Breast epithelium (tissue), 4 donors: Measurements from ENCODE around the gene ODAD4. TPM values are rescaled to one million over a fixed set of nuclear protein-coding genes. Genes with fewer than 3 reads are reported as not detected.

Experiments used
- DNase-seq, 2 donors: peaks; one replicate each; pipeline ENCODE4 v3.0.0-alpha.2; 2019; ENCODE audit warnings: low spot score in 2 of 2
- H3K27ac ChIP-seq, 2 donors: fragments of 200-600 bp; sonication (generic) in 1 of 2; one replicate each; pipeline ENCODE4 v1.5.1; 2016 to 2019; ENCODE audit warnings: mild to moderate bottlenecking in 1 of 2
- H3K27me3 ChIP-seq, 2 donors: fragments of 200-600 bp; sonication (generic) in 1 of 2; one replicate each; pipeline versions ENCODE4 v1.5.1 to v1.6.0; 2017 to 2019; ENCODE audit warnings: control low read depth in 1 of 2, mild to moderate bottlenecking in 1 of 2
- H3K36me3 ChIP-seq: fragments of 200-600 bp; one replicate; pipeline ENCODE4 v1.5.1; 2019
- H3K4me1 ChIP-seq, 2 donors: fragments of 200-600 bp; sonication (generic); one replicate each; pipeline ENCODE4 v1.5.1; 2016 to 2019; ENCODE audit warnings: control low read depth in 1 of 2
- H3K4me3 ChIP-seq, 3 donors: fragments of 200-600 bp; sonication (generic); 1 replicate in 2 of 3; 2 replicates in 1 of 3; pipeline ENCODE4 v1.5.1; 2016 to 2019; ENCODE audit warnings: mild to moderate bottlenecking in 3 of 3, moderate library complexity in 2 of 3
- H3K9me3 ChIP-seq, 2 donors: fragments of 200-600 bp; sonication (generic) in 1 of 2; one replicate each; pipeline ENCODE4 v1.5.1; 2016 to 2019; ENCODE audit warnings: control low read depth in 1 of 2
- POLR2A ChIP-seq: fragments of 450-650 bp; IDR thresholded peaks from one replicate; pipeline ENCODE4 v1.6.1; 2016; ENCODE audit warnings: antibody characterized with exemption, mild to moderate bottlenecking, moderate library complexity
- POLR2AphosphoS5 ChIP-seq, 3 donors: sonication (generic); formaldehyde crosslinking; IDR thresholded peaks; one replicate each; pipeline ENCODE4 v1.6.1; 2017; ENCODE audit warnings: antibody characterized with exemption in 3 of 3
- intact Hi-C: fragments of 100-400 bp; cut with DNase I; formaldehyde crosslinking; loops from one replicate; pipeline ENCODE4 v1.15.1; 2023; ENCODE audit warnings: low total_unique reads
- total RNA-seq, 3 donors: library from RNA; depleted of rRNA; stranded (reverse); fragments of >200 nt; gene quantifications; one replicate each; pipeline ENCODE4 v1.1.0, GENCODE V29; 2016
- TF ChIP-seq, protein P1 (sequence below), 3 donors: fragments of 450-650 bp; IDR thresholded peaks; one replicate each; pipeline ENCODE4 v1.5.1; 2016 to 2017; ENCODE audit warnings: antibody characterized with exemption in 3 of 3, mild to moderate bottlenecking in 3 of 3, moderate library complexity in 3 of 3

ODAD4 gene
- total RNA-seq, 3 donors from 2014 or later = 0.48 to 3.2 (median 1.6) TPM

DNA sequence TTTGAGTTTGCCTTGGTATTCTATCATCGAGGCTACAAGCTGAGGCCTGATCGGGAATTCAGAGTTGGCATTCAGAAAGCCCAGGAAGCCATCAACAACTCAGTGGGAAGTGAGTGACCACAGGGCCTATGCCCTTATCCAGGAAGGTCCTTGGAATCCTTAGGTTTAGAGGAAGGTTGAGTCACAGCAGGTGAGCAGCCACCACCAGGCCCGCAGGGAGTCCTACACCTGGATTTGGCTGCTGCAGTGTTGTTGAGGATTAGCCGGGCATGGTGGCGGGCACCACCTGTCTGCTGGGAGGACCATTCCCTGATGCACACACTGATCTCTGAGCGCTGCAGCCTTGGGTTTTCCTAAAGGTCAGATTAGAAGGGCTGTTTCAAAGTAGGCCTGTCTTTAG, 5.2 kb downstream of the ODAD4 start:
- no peak overlapping the region for H3K4me3 ChIP-seq
- H3K4me1 ChIP-seq = no peaks in the 10 kb centered on the region
- no peaks in the 10 kb centered on the region for H3K9me3 ChIP-seq
- H3K36me3 ChIP-seq = no peaks in the 10 kb centered on the region
- TF ChIP-seq POLR2AphosphoS5 (IDR thresholded peaks at IDR 0.05) (no peak), POLR2A (no peak)
- TF ChIP-seq, protein P1, sequence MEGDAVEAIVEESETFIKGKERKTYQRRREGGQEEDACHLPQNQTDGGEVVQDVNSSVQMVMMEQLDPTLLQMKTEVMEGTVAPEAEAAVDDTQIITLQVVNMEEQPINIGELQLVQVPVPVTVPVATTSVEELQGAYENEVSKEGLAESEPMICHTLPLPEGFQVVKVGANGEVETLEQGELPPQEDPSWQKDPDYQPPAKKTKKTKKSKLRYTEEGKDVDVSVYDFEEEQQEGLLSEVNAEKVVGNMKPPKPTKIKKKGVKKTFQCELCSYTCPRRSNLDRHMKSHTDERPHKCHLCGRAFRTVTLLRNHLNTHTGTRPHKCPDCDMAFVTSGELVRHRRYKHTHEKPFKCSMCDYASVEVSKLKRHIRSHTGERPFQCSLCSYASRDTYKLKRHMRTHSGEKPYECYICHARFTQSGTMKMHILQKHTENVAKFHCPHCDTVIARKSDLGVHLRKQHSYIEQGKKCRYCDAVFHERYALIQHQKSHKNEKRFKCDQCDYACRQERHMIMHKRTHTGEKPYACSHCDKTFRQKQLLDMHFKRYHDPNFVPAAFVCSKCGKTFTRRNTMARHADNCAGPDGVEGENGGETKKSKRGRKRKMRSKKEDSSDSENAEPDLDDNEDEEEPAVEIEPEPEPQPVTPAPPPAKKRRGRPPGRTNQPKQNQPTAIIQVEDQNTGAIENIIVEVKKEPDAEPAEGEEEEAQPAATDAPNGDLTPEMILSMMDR (IDR thresholded peaks at IDR 0.05) = no peak
- DNase-seq = no peak
- H3K27me3 ChIP-seq = no peaks in the 10 kb centered on the region
- intact Hi-C loops = no loop called here
- H3K27ac ChIP-seq = no peak overlapping the region

DNA sequence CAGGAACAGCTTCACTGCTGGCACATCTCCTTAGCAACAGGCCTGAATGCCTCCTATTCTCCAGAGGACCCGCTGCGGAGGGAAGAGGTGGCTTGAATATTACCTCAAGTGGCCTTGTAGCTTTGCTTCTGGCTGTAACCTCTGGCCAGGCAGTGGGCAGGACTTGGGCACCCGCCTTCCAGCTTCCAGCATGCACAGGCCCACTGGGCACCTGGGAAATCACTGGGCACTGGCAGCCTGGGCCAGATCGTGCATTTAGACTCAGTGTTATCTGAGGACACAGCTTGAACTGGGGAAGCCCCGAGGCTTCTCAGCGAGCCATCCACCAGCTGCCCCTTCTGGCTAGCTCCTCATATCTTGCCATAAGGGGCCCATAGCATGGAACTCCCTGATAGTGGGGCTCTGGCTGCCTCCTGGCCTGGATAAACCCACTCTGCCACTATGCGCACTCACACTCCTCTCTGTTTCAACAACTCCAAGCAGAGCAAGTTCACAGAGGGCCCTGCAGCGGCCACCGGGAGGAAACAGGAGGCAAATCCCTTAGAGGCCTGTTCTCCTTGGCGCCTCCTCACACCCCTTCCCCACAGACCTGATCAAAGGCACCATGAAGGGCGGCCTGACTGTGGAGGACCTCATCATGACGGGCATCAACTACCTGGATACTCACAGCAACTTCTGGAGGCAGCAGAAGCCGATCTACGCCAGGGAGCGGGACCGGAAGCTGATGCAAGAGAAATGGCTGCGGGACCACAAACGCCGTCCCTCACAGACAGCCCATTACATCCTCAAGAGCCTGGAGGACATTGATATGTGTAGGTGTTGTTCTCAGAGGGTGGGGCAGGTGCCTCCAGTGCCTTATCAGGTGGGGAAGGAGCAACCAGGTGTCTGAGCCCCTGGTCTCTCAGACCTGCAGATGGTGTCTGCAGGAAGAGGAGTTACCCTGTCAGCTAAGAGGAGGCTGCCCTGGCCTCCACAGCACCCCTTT, 7.8 kb downstream of the ODAD4 start:
- no peak for DNase-seq
- no peak overlapping the region for H3K27ac ChIP-seq
- intact Hi-C loops = no loop called here
- no peak overlapping the region for H3K4me3 ChIP-seq
- TF ChIP-seq, protein P1 (IDR thresholded peaks at IDR 0.05) = no peak
- no peak for TF ChIP-seq POLR2AphosphoS5 (IDR thresholded peaks at IDR 0.05)
- no peak for TF ChIP-seq POLR2A
- H3K36me3 ChIP-seq = no peaks in the 10 kb centered on the region
- H3K27me3 ChIP-seq = no peaks in the 10 kb centered on the region
- H3K4me1 ChIP-seq = no peaks in the 10 kb centered on the region
- no peaks in the 10 kb centered on the region for H3K9me3 ChIP-seq

DNA sequence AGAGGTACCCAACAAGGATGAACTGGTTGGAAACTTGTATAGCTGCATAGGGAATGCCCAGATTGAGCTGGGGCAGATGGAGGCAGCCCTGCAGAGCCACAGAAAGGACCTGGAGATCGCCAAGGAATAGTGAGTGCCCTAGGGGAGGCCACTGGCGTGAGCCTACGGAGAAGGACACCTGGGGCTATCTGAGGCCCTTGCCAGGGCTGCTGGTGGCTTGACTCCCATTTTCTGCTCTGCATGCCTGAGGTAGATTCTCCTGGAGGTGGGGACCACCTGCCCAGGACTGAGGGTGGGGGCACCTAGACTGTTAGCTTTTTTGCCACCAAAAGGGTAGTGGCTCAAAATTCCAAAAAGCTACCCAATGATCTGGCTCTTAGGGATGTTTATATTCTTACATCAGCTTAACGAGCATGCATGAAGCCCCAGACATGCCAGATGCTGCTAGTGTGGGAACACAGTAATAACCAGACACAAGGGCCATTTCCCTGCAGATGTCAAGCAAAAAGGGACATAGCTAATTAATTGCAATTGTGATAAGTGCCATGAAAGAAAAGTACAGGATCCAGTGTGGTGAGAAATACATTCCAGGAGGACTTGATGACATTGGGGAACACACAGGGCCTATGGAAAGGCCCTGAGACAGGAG, 8.8 kb downstream of the ODAD4 start:
- no peak for TF ChIP-seq POLR2AphosphoS5 (IDR thresholded peaks at IDR 0.05)
- TF ChIP-seq POLR2A = no peak
- TF ChIP-seq, protein P1 (IDR thresholded peaks at IDR 0.05) = no peak
- no peak for DNase-seq
- H3K9me3 ChIP-seq = no peaks in the 10 kb centered on the region
- no peak overlapping the region for H3K27ac ChIP-seq
- no peaks in the 10 kb centered on the region for H3K27me3 ChIP-seq
- intact Hi-C loops = no loop called here
- no peaks in the 10 kb centered on the region for H3K36me3 ChIP-seq
- H3K4me1 ChIP-seq = no peaks in the 10 kb centered on the region
- no peak overlapping the region for H3K4me3 ChIP-seq

DNA sequence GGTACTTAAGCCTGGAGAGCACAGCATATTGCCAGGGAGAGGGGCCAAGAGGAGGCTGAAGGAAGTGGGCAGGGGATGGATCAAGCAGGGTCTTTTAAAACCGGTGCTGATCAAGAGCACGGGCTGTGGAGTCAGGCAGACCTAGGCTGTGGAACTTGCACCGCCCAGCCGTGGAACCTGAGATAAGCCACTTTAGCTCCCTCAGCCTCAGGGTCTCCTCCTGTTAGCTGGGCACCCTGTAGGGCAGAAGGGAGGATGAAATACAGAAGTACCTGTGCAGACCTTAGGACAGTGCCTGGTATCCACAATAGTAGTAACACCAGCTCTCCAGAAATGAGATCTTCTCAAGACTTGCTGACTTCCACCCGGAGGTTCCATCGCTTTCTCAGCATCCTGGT, 9.3 kb downstream of the ODAD4 start:
- no peak overlapping the region for H3K27ac ChIP-seq
- TF ChIP-seq POLR2A (no peak), POLR2AphosphoS5 (IDR thresholded peaks at IDR 0.05) (no peak)
- TF ChIP-seq, protein P1 (IDR thresholded peaks at IDR 0.05) = no peak
- no peak for DNase-seq
- no peaks in the 10 kb centered on the region for H3K36me3 ChIP-seq
- H3K9me3 ChIP-seq = no peaks in the 10 kb centered on the region
- no peaks in the 10 kb centered on the region for H3K4me1 ChIP-seq
- H3K4me3 ChIP-seq = no peak overlapping the region
- intact Hi-C loops = no loop called here
- H3K27me3 ChIP-seq = no peaks in the 10 kb centered on the region

DNA sequence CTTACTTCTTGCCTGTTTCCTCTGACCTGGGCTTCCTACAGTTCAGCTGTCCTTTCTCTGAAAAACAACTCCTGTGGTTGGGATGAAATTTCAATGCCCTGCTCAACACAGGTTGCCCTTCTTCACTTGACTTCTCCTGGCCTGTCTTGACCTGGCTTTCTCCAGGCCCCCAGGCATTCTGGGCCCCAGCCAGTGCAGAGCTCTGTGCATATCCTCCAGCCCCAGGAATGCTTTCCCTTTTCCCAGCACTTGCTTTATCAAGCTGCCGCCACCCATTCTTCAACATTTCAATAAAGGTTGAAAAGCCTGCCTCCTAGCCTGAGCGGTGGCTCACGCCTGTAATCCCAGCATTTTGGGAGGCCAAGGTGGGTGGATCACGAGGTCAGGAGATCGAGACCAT, 10.8 kb downstream of the ODAD4 start:
- Histone ChIP-seq H3K36me3 (no peaks in the 10 kb centered on the region), H3K4me3 (no peak overlapping the region), H3K4me1 (no peaks in the 10 kb centered on the region), H3K27ac (no peak overlapping the region), H3K9me3 (no peaks in the 10 kb centered on the region), H3K27me3 (no peaks in the 10 kb centered on the region)
- no peak for DNase-seq
- no peak for TF ChIP-seq POLR2A
- TF ChIP-seq, protein P1 (IDR thresholded peaks at IDR 0.05) = no peak
- TF ChIP-seq POLR2AphosphoS5 (IDR thresholded peaks at IDR 0.05) = no peak
- intact Hi-C loops = no loop called here
